Left colon (tissue), 2 donors: ENCODE data around the gene MTNR1B. TPM values are rescaled to one million over a fixed set of nuclear protein-coding genes. Genes with fewer than 3 reads are reported as not detected.

Source experiments
- ATAC-seq: fragments of 200-7000 bp; cut with Tn5 transposase; one replicate; pipeline ENCODE4 v1.9.1; 2020; ENCODE audit warnings: mild to moderate bottlenecking, moderate library complexity
- DNase-seq, 2 donors: peaks; one replicate each; pipeline ENCODE4 v3.0.0-alpha.2; 2020
- intact Hi-C, 2 donors: fragments of 100-400 bp; cut with DNase I in 1 of 2; cut with micrococcal nuclease in 1 of 2; formaldehyde crosslinking; loops; one replicate each; pipeline versions ENCODE4 v1.11.2 to v1.14.0; 2022; cut with DNase I, micrococcal nuclease
- total RNA-seq, 2 donors: library from RNA; stranded (reverse); fragmentation: NEBNext Ultra II Directional; extraction: Animal tissue kit (Norgen Biotek cat#: 25700); gene quantifications; one replicate each; pipeline ENCODE4 v1.2.1, GENCODE V29; 2021
- donor health status: DM: no; HTN: no; CAD: no.
- donor health status: DM: yes; HTN: yes; CAD: no.

MTNR1B gene
- total RNA-seq, 2 donors from 2014 or later = not detected

GRCh38 chr11:92975285-92975684 lies 5.8 kb downstream of the MTNR1B start:
- DNase-seq = no peak
- ATAC-seq = no peak
- intact Hi-C loops = no loop called here

- ATAC-seq (no peak), DNase-seq (no peak)
- intact Hi-C loops = no loop called here
These were observed 7.2 kb downstream of the MTNR1B start for GRCh38 chr11:92976681-92977080.

- intact Hi-C loops = no loop called here
- no peak for DNase-seq
These were observed 8.0 kb downstream of the MTNR1B start for GRCh38 chr11:92977401-92977800.

GRCh38 chr11:92978271-92979111 lies 9.0 kb downstream of the MTNR1B start:
- no peak for DNase-seq
- intact Hi-C loops = no loop called here

More at GRCh38 chr11:92977401-92977800, 8.0 kb downstream of the MTNR1B start:
- no peak for ATAC-seq

GRCh38 chr11:92979176-92979575 lies 9.7 kb downstream of the MTNR1B start:
- ATAC-seq = no peak
- DNase-seq = no peak
- intact Hi-C loops = no loop called here

More at GRCh38 chr11:92978271-92979111, 9.0 kb downstream of the MTNR1B start:
- no peak for ATAC-seq

- DNase-seq (no peak), ATAC-seq (no peak)
- intact Hi-C loops = no loop called here
These were observed 10.9 kb downstream of the MTNR1B start for GRCh38 chr11:92980312-92980711.

GRCh38 chr11:92981508-92982043 lies 12.1 kb downstream of the MTNR1B start:
- intact Hi-C loops = no loop called here

GRCh38 chr11:92986585-92986984 lies 17.1 kb downstream of the MTNR1B start:
- ATAC-seq (no peak), DNase-seq (no peak)
- intact Hi-C loops = no loop called here

More at GRCh38 chr11:92981508-92982043, 12.1 kb downstream of the MTNR1B start:
- DNase-seq (no peak), ATAC-seq (no peak)

- no peak for ATAC-seq
- intact Hi-C loops = no loop called here
- no peak for DNase-seq
These were observed 23.6 kb downstream of the MTNR1B start for GRCh38 chr11:92993004-92993403.

- intact Hi-C loops = no loop called here
- no peak for ATAC-seq
- no peak for DNase-seq
These were observed 31.3 kb downstream of the MTNR1B start for GRCh38 chr11:93000511-93001476.

GRCh38 chr11:93001806-93002205 lies 32.4 kb downstream of the MTNR1B start:
- intact Hi-C loops = no loop called here
- ATAC-seq = no peak
- DNase-seq = no peak

GRCh38 chr11:93002380-93002779 lies 32.9 kb downstream of the MTNR1B start:
- intact Hi-C loops = no loop called here
- ATAC-seq = no peak
- no peak for DNase-seq

- no peak for DNase-seq
- no peak for ATAC-seq
- intact Hi-C loops = no loop called here
These were observed 35.8 kb downstream of the MTNR1B start for GRCh38 chr11:93005239-93005638.

- ATAC-seq (no peak), DNase-seq (no peak)
- intact Hi-C loops = no loop called here
These were observed 44.2 kb downstream of the MTNR1B start for GRCh38 chr11:93013646-93014045.

- intact Hi-C loops = no loop called here
- no peak for DNase-seq
- ATAC-seq = no peak
These were observed 47.1 kb downstream of the MTNR1B start for GRCh38 chr11:93016595-93016994.

GRCh38 chr11:93017821-93018690 lies 48.6 kb downstream of the MTNR1B start:
- intact Hi-C loops = no loop called here
- DNase-seq = no peak

GRCh38 chr11:93020248-93021046 lies 51.0 kb downstream of the MTNR1B start:
- ATAC-seq (no peak), DNase-seq (no peak)
- intact Hi-C loops = no loop called here

More at GRCh38 chr11:93017821-93018690, 48.6 kb downstream of the MTNR1B start:
- no peak for ATAC-seq

GRCh38 chr11:93024369-93024768 lies 54.9 kb downstream of the MTNR1B start:
- no peak for DNase-seq
- ATAC-seq = no peak
- intact Hi-C loops = no loop called here
